PC-3 (cell line): ENCODE data around the gene RANGAP1.

Experiments
- CTCF ChIP-seq: fragments of 300-600 bp; sonication (generic); conservative IDR thresholded peaks from 2 replicates; pipeline ENCODE4 v1.5.1; 2017; ENCODE audit warnings: antibody characterized with exemption, low read depth, mild to moderate bottlenecking, low read length
- EZH2 ChIP-seq: fragments of 300-600 bp; sonication (generic); IDR thresholded peaks from one replicate; pipeline ENCODE4 v1.6.1; 2017; ENCODE audit warnings: antibody characterized with exemption, mild to moderate bottlenecking, low read length; ENCODE audit not compliant: unreplicated experiment
- EZH2phosphoT487 ChIP-seq: fragments of 300-600 bp; sonication (generic); IDR thresholded peaks from 2 replicates; pipeline ENCODE4 v1.6.1; 2018; ENCODE audit warnings: mild to moderate bottlenecking, antibody characterized with exemption, low read length, borderline replicate concordance

GRCh38 chr22:41302811-41303210 lies 16.8 kb upstream of the RANGAP1 start:
- no peak for TF ChIP-seq CTCF
- TF ChIP-seq EZH2, result no peak
- TF ChIP-seq EZH2phosphoT487, result no peak
